Smooth muscle cell of the coronary artery (primary cell): ENCODE measurements around the gene GPR62. TPM values are rescaled to one million over a fixed set of nuclear protein-coding genes. Genes with fewer than 3 reads are reported as not detected.

Experiments
- total RNA-seq: library from RNA; depleted of rRNA; stranded (reverse); fragments of >200 nt; gene quantifications from 2 replicates; pipeline ENCODE4 v1.2.3, GENCODE V29; 2014; ENCODE audit warnings: low replicate concordance

Gene GPR62
- total RNA-seq: under 0.01 TPM in 1 of 2 replicates, not detected in the other

GRCh38 chr3:51955175-51955892 is at the start of gene GPR62:
Gene GPR62 (plus strand): TSS chr3:51955381. CDS start chr3:51955653, 272 bp downstream.

GRCh38 chr3:51941798-51942602 is 13.2 kb upstream of the GPR62 start, which contains the start of the genes PARP3 and RRP9:
Gene PARP3 (plus strand): TSS chr3:51942363. CDS start chr3:51943356, 993 bp downstream.
Gene RRP9 (minus strand): TSS chr3:51941904. CDS start chr3:51941867, 37 bp downstream.

GRCh38 chr3:51967384-51968169 is 12.4 kb downstream of the GPR62 start, which contains the start of gene PCBP4:
Gene PCBP4 (minus strand): TSS chr3:51967454. CDS start chr3:51961240, 6,214 bp downstream.

GRCh38 chr3:51974963-51975851 is 20.0 kb downstream of the GPR62 start, which contains the start of gene ABHD14A:
Gene ABHD14A (plus strand): TSS chr3:51975064. CDS start chr3:51975136, 72 bp downstream.

GRCh38 chr3:51982838-51983577 is 27.8 kb downstream of the GPR62 start, which contains the start of gene ACY1:
Gene ACY1 (plus strand): TSS chr3:51983535. CDS start chr3:51984065, 530 bp downstream.

GRCh38 chr3:51995346-51996163 is 40.4 kb downstream of the GPR62 start, which contains the start of gene RPL29:
Gene RPL29 (minus strand): TSS chr3:51995895. CDS start chr3:51995461, 434 bp downstream.

Other genes starting within 250 kb of the GPR62 start
- under 0.01 and 0.12 TPM in 2 replicates for gene GRM2, start 248.3 kb upstream of the GPR62 start, total RNA-seq
- gene IQCF6, start 176.1 kb upstream of the GPR62 start, total RNA-seq: not detected in 2 replicates
- not detected in 2 replicates for gene IQCF2, start 93.8 kb upstream of the GPR62 start, total RNA-seq
- gene IQCF5, start 79.8 kb upstream of the GPR62 start, total RNA-seq: not detected in 2 replicates
- gene IQCF1, start 52.0 kb upstream of the GPR62 start, total RNA-seq: not detected in 2 replicates
- gene RRP9, start 13.5 kb upstream of the GPR62 start, total RNA-seq: 24.2 and 38.8 TPM in 2 replicates
- 14.6 and 26.6 TPM in 2 replicates for gene PARP3, start 13.0 kb upstream of the GPR62 start, total RNA-seq
- gene PCBP4, start 12.1 kb downstream of the GPR62 start, total RNA-seq: 27.3 and 54.3 TPM in 2 replicates
- 12.1 and 20.7 TPM in 2 replicates for gene ABHD14B, start 18.7 kb downstream of the GPR62 start, total RNA-seq
- 8.3 and 13.1 TPM in 2 replicates for gene ABHD14A, start 19.7 kb downstream of the GPR62 start, total RNA-seq
- gene ACY1, start 28.2 kb downstream of the GPR62 start, total RNA-seq: 57.4 and 59.1 TPM in 2 replicates
- gene RPL29, start 40.5 kb downstream of the GPR62 start, total RNA-seq: 574 and 1,531 TPM in 2 replicates
- gene DUSP7, start 101.2 kb downstream of the GPR62 start, total RNA-seq: 3.0 and 8.2 TPM in 2 replicates
- gene POC1A, start 199.0 kb downstream of the GPR62 start, total RNA-seq: 2.3 and 6.0 TPM in 2 replicates
- 15.8 and 34.0 TPM in 2 replicates for gene ALAS1, start 242.8 kb downstream of the GPR62 start, total RNA-seq